ENCODE results near the gene SERPINB4. TPM values are rescaled to one million over a fixed set of nuclear protein-coding genes. Genes with fewer than 3 reads are reported as not detected.
"Not testable (repeated sequence)": the region's sequence is repeated elsewhere in the genome, so short reads cannot be mapped to it uniquely, and the experiment has no call there.

Gene SERPINB4
- total RNA-seq, 2 experiments from 2014 or later = not detected

GRCh38 chr18:63658920-63659319 is 14.9 kb upstream of the SERPINB4 start:
- H3K9me3 Mint-ChIP-seq; H3K27ac Mint-ChIP-seq; H3K4me3 Mint-ChIP-seq; H3K27me3 Mint-ChIP-seq; POLR2A ChIA-PET; H3K36me3 Mint-ChIP-seq (ENCODE audit: low read depth); DNase-seq; H3K4me1 Mint-ChIP-seq; CTCF ChIA-PET: not testable (repeated sequence)

GRCh38 chr18:63650271-63650670 is 6.2 kb upstream of the SERPINB4 start:
- H3K9me3 Mint-ChIP-seq; H3K4me3 Mint-ChIP-seq; CTCF ChIA-PET; H3K4me1 Mint-ChIP-seq; POLR2A ChIA-PET; H3K36me3 Mint-ChIP-seq (ENCODE audit: low read depth); DNase-seq; H3K27me3 Mint-ChIP-seq; H3K27ac Mint-ChIP-seq: not testable (repeated sequence)

- Mint-ChIP-seq H3K36me3 (ENCODE audit: low read depth) (no peaks in the 10 kb centered on the region), H3K27ac (no peak overlapping the region), H3K4me3 (no peak overlapping the region), H3K27me3 (peaks cover 3% of the 10 kb centered on the region), H3K4me1 (no peaks in the 10 kb centered on the region), H3K9me3 (no peaks in the 10 kb centered on the region)
- no peak for DNase-seq
- POLR2A ChIA-PET = no interaction called here
- CTCF ChIA-PET = no interaction called here
Observed at GRCh38 chr18:63648241-63648640, 4.2 kb upstream of the SERPINB4 start.

- DNase-seq = no peak
- ChIA-PET POLR2A (no interaction called here), CTCF (no interaction called here)
- peaks cover 3% of the 10 kb centered on the region for H3K27me3 Mint-ChIP-seq
- no peaks in the 10 kb centered on the region for H3K9me3 Mint-ChIP-seq
- H3K4me1 Mint-ChIP-seq = no peaks in the 10 kb centered on the region
- H3K36me3 Mint-ChIP-seq (ENCODE audit: low read depth) = no peaks in the 10 kb centered on the region
- no peak overlapping the region for H3K4me3 Mint-ChIP-seq
- H3K27ac Mint-ChIP-seq = no peak overlapping the region
Observed at GRCh38 chr18:63646936-63647335, 2.9 kb upstream of the SERPINB4 start.

GRCh38 chr18:63644694-63645093 is 638 bp upstream of the SERPINB4 start:
- POLR2A ChIA-PET; H3K4me3 Mint-ChIP-seq; H3K9me3 Mint-ChIP-seq; H3K4me1 Mint-ChIP-seq; H3K27me3 Mint-ChIP-seq; H3K36me3 Mint-ChIP-seq (ENCODE audit: low read depth); DNase-seq; CTCF ChIA-PET; H3K27ac Mint-ChIP-seq: not testable (repeated sequence)

GRCh38 chr18:63642668-63643356 is 1.2 kb downstream of the SERPINB4 start:
- H3K4me1 Mint-ChIP-seq; POLR2A ChIA-PET; CTCF ChIA-PET; H3K9me3 Mint-ChIP-seq; DNase-seq; H3K27me3 Mint-ChIP-seq; H3K27ac Mint-ChIP-seq; H3K4me3 Mint-ChIP-seq; H3K36me3 Mint-ChIP-seq (ENCODE audit: low read depth): not testable (repeated sequence)

- H3K27me3 Mint-ChIP-seq; H3K27ac Mint-ChIP-seq; POLR2A ChIA-PET; H3K4me1 Mint-ChIP-seq; DNase-seq; H3K36me3 Mint-ChIP-seq (ENCODE audit: low read depth); H3K9me3 Mint-ChIP-seq; CTCF ChIA-PET; H3K4me3 Mint-ChIP-seq: not testable (repeated sequence)
Observed at GRCh38 chr18:63641157-63641680, 2.8 kb downstream of the SERPINB4 start.

- ChIA-PET POLR2A (no interaction called here), CTCF (no interaction called here)
- H3K36me3 Mint-ChIP-seq (ENCODE audit: low read depth) = no peaks in the 10 kb centered on the region
- no peaks in the 10 kb centered on the region for H3K4me1 Mint-ChIP-seq
- no peak overlapping the region for H3K4me3 Mint-ChIP-seq
- H3K27me3 Mint-ChIP-seq = no peaks in the 10 kb centered on the region
- H3K27ac Mint-ChIP-seq = no peak overlapping the region
- DNase-seq = no peak
- no peaks in the 10 kb centered on the region for H3K9me3 Mint-ChIP-seq
Observed at GRCh38 chr18:63637703-63638102, 6.4 kb downstream of the SERPINB4 start.

GRCh38 chr18:63627819-63628218 is 16.2 kb downstream of the SERPINB4 start:
- Mint-ChIP-seq H3K4me1 (no peaks in the 10 kb centered on the region), H3K27me3 (no peaks in the 10 kb centered on the region), H3K36me3 (ENCODE audit: low read depth) (no peaks in the 10 kb centered on the region), H3K4me3 (no peak overlapping the region), H3K9me3 (peaks cover 34% of the 10 kb centered on the region), H3K27ac (no peak overlapping the region)
- no peak for DNase-seq
- ChIA-PET POLR2A (no interaction called here), CTCF (no interaction called here)

GRCh38 chr18:63626431-63626830 is 17.6 kb downstream of the SERPINB4 start:
- ChIA-PET CTCF (no interaction called here), POLR2A (no interaction called here)
- no peak for DNase-seq
- Mint-ChIP-seq H3K36me3 (ENCODE audit: low read depth) (no peaks in the 10 kb centered on the region), H3K4me3 (no peak overlapping the region), H3K9me3 (peaks cover 34% of the 10 kb centered on the region), H3K4me1 (no peaks in the 10 kb centered on the region), H3K27ac (no peak overlapping the region), H3K27me3 (no peaks in the 10 kb centered on the region)

- Mint-ChIP-seq H3K27me3 (no peaks in the 10 kb centered on the region), H3K9me3 (peaks cover 38% of the 10 kb centered on the region), H3K4me3 (no peak overlapping the region), H3K27ac (no peak overlapping the region), H3K4me1 (no peaks in the 10 kb centered on the region), H3K36me3 (ENCODE audit: low read depth) (no peaks in the 10 kb centered on the region)
- POLR2A ChIA-PET = no interaction called here
- DNase-seq = no peak
- CTCF ChIA-PET = no interaction called here
Observed at GRCh38 chr18:63624863-63625262, 19.2 kb downstream of the SERPINB4 start.

GRCh38 chr18:63619661-63620060 is 24.4 kb downstream of the SERPINB4 start:
- Mint-ChIP-seq H3K27me3 (no peaks in the 10 kb centered on the region), H3K9me3 (peaks cover 16% of the 10 kb centered on the region), H3K4me3 (no peak overlapping the region), H3K27ac (no peak overlapping the region), H3K36me3 (ENCODE audit: low read depth) (no peaks in the 10 kb centered on the region), H3K4me1 (no peaks in the 10 kb centered on the region)
- no peak for DNase-seq
- POLR2A ChIA-PET = no interaction called here
- CTCF ChIA-PET = no interaction called here

GRCh38 chr18:63617915-63618234 is 26.2 kb downstream of the SERPINB4 start:
- ChIA-PET POLR2A (no interaction called here), CTCF (no interaction called here)
- Mint-ChIP-seq H3K27ac (no peak overlapping the region), H3K27me3 (no peaks in the 10 kb centered on the region), H3K4me3 (no peak overlapping the region), H3K4me1 (no peaks in the 10 kb centered on the region), H3K9me3 (peaks cover 5% of the 10 kb centered on the region), H3K36me3 (ENCODE audit: low read depth) (no peaks in the 10 kb centered on the region)
- no peak for DNase-seq

- ChIA-PET POLR2A (no interaction called here), CTCF (no interaction called here)
- Mint-ChIP-seq H3K36me3 (ENCODE audit: low read depth) (no peaks in the 10 kb centered on the region), H3K4me3 (no peak overlapping the region), H3K9me3 (peaks cover 4% of the 10 kb centered on the region), H3K27me3 (no peaks in the 10 kb centered on the region), H3K4me1 (no peaks in the 10 kb centered on the region), H3K27ac (no peak overlapping the region)
- DNase-seq = no peak
Observed at GRCh38 chr18:63617049-63617914, 26.8 kb downstream of the SERPINB4 start.
